ENCODE data around the gene GRIK3. TPM values are rescaled to one million over a fixed set of nuclear protein-coding genes. Genes with fewer than 3 reads are reported as not detected.

Gene GRIK3
- polyA plus RNA-seq, 1 donor (not counting 4 experiments of a cell fraction or from before 2014, with no cell fraction given), result not detected

- H3K4me1 ChIP-seq (ENCODE audit: control insufficient read depth, extremely low read depth, insufficient read depth, low read length), result no peaks in the 10 kb centered on the region
- H4K20me1 ChIP-seq (ENCODE audit: control insufficient read depth, extremely low read depth, insufficient read depth, low read length), result no peaks in the 10 kb centered on the region
- no peaks in the 10 kb centered on the region for H3K9me3 ChIP-seq (ENCODE audit: control insufficient read depth, low read depth, low read length)
- no peak overlapping the region for H3K27ac ChIP-seq (ENCODE audit: control insufficient read depth, insufficient read depth, low read length)
- H2AFZ ChIP-seq (ENCODE audit: control insufficient read depth, low read length), result no peak overlapping the region
- H3K9ac ChIP-seq (ENCODE audit: control insufficient read depth, extremely low read depth, insufficient read depth, low read length), result no peak overlapping the region
- FAIRE-seq, result no peak
- H3K27me3 ChIP-seq (ENCODE audit: control insufficient read depth, extremely low read depth, insufficient read depth, low read length), result no peaks in the 10 kb centered on the region
- H3K9me1 ChIP-seq (ENCODE audit: control insufficient read depth, extremely low read depth, insufficient read depth, low read length), result no peaks in the 10 kb centered on the region
- H3K79me2 ChIP-seq (ENCODE audit: control insufficient read depth, insufficient read depth, low read length), result no peaks in the 10 kb centered on the region
- no peak overlapping the region for H3K4me2 ChIP-seq (ENCODE audit: control insufficient read depth, extremely low read depth, insufficient read depth, low read depth, low read length)
- no peak for TF ChIP-seq CTCF (optimal IDR thresholded peaks at IDR 0.05 in 1 of 3, IDR thresholded peaks at IDR 0.05 in 1 of 3, conservative IDR thresholded peaks at IDR 0.05 in 1 of 3; ENCODE audit: extremely low read depth in 1 of 3, insufficient read depth in 2 of 3, low read length in 3 of 3)
- dilution Hi-C loops (cut with MboI; ENCODE audit: extremely low pct_ligation_motif_present, low sequenced_read_pairs), result no loop called here
- no peaks in the 10 kb centered on the region for H3K36me3 ChIP-seq (ENCODE audit: control insufficient read depth in 2 of 2, extremely low read depth in 1 of 2, insufficient read depth in 2 of 2, low read length in 2 of 2)
- DNase-seq (ENCODE audit: low read depth, low spot score), result no peak
- H3K4me3 ChIP-seq (ENCODE audit: control insufficient read depth in 2 of 3, extremely low read depth in 1 of 3, insufficient read depth in 2 of 3, low read depth in 1 of 3, low read length in 3 of 3), result no peak overlapping the region
Observed at GRCh38 chr1:36843027-36843426, 191.3 kb downstream of the GRIK3 start.

GRCh38 chr1:36842448-36842847 is 191.9 kb downstream of the GRIK3 start:
- Histone ChIP-seq H3K79me2 (ENCODE audit: control insufficient read depth, insufficient read depth, low read length) (no peaks in the 10 kb centered on the region), H3K4me2 (ENCODE audit: control insufficient read depth, extremely low read depth, insufficient read depth, low read depth, low read length) (no peak overlapping the region), H3K9me3 (ENCODE audit: control insufficient read depth, low read depth, low read length) (no peaks in the 10 kb centered on the region), H3K4me1 (ENCODE audit: control insufficient read depth, extremely low read depth, insufficient read depth, low read length) (no peaks in the 10 kb centered on the region), H2AFZ (ENCODE audit: control insufficient read depth, low read length) (no peak overlapping the region), H4K20me1 (ENCODE audit: control insufficient read depth, extremely low read depth, insufficient read depth, low read length) (no peaks in the 10 kb centered on the region), H3K27ac (ENCODE audit: control insufficient read depth, insufficient read depth, low read length) (no peak overlapping the region), H3K9ac (ENCODE audit: control insufficient read depth, extremely low read depth, insufficient read depth, low read length) (no peak overlapping the region), H3K36me3 (ENCODE audit: control insufficient read depth in 2 of 2, extremely low read depth in 1 of 2, insufficient read depth in 2 of 2, low read length in 2 of 2) (no peaks in the 10 kb centered on the region), H3K9me1 (ENCODE audit: control insufficient read depth, extremely low read depth, insufficient read depth, low read length) (no peaks in the 10 kb centered on the region), H3K4me3 (ENCODE audit: control insufficient read depth in 2 of 3, extremely low read depth in 1 of 3, insufficient read depth in 2 of 3, low read depth in 1 of 3, low read length in 3 of 3) (no peak overlapping the region), H3K27me3 (ENCODE audit: control insufficient read depth, extremely low read depth, insufficient read depth, low read length) (no peaks in the 10 kb centered on the region)
- DNase-seq (ENCODE audit: low read depth, low spot score) (no peak), FAIRE-seq (no peak)
- dilution Hi-C loops (cut with MboI; ENCODE audit: extremely low pct_ligation_motif_present, low sequenced_read_pairs), result no loop called here
- TF ChIP-seq EZH2 (IDR thresholded peaks at IDR 0.05; ENCODE audit: low read length) (no peak), CTCF (optimal IDR thresholded peaks at IDR 0.05 in 1 of 3, IDR thresholded peaks at IDR 0.05 in 1 of 3, conservative IDR thresholded peaks at IDR 0.05 in 1 of 3; ENCODE audit: extremely low read depth in 1 of 3, insufficient read depth in 2 of 3, low read length in 3 of 3) (no peak)
